Small intestine (tissue), 7 donors: ENCODE results near the gene NKAIN2. TPM values are rescaled to one million over a fixed set of nuclear protein-coding genes. Genes with fewer than 3 reads are reported as not detected.

Experiments used
- DNase-seq, 2 donors: peaks; one replicate each; pipeline versions ENCODE4 v3.0.0 to v3.0.0-alpha.2; 2013
- FAIRE-seq: peaks from 2 replicates; lab custom pipeline; 2012; peaks lifted over from hg19 to GRCh38; lab: Jason Lieb, UNC
- H3K27ac ChIP-seq, 3 donors: one replicate each; pipeline ENCODE4 v1.5.1; 2013; ENCODE audit warnings: low read length in 2 of 3, mild to moderate bottlenecking in 2 of 3, control low read depth in 1 of 3, inconsistent platforms in 1 of 3, low read depth in 1 of 3, moderate library complexity in 1 of 3
- H3K27me3 ChIP-seq, 3 donors: one replicate each; pipeline ENCODE4 v1.6.1; 2013; ENCODE audit warnings: low read length in 3 of 3, inconsistent platforms in 1 of 3; ENCODE audit not compliant: control insufficient read depth in 3 of 3, insufficient read depth in 3 of 3
- H3K36me3 ChIP-seq, 3 donors: one replicate each; pipeline ENCODE4 v1.6.1; 2013; ENCODE audit warnings: low read length in 3 of 3, inconsistent platforms in 1 of 3, low read depth in 1 of 3, mild to moderate bottlenecking in 1 of 3, moderate library complexity in 1 of 3; ENCODE audit not compliant: control insufficient read depth in 3 of 3, insufficient read depth in 2 of 3
- H3K4me1 ChIP-seq, 3 donors: one replicate each; pipeline ENCODE4 v1.6.1; 2013; ENCODE audit warnings: low read length in 2 of 3, inconsistent platforms in 1 of 3, low read depth in 1 of 3, mild to moderate bottlenecking in 1 of 3, moderate library complexity in 1 of 3; ENCODE audit not compliant: control insufficient read depth in 3 of 3, insufficient read depth in 2 of 3
- H3K4me3 ChIP-seq, 3 donors: one replicate each; pipeline ENCODE4 v1.5.1; 2013; ENCODE audit warnings: low read length in 3 of 3, control low read depth in 1 of 3, inconsistent platforms in 1 of 3, low read depth in 1 of 3, mild to moderate bottlenecking in 1 of 3, moderate library complexity in 1 of 3
- H3K9me3 ChIP-seq, 2 donors: one replicate each; pipeline ENCODE4 v1.6.1; 2013; ENCODE audit warnings: low read depth in 1 of 2, low read length in 1 of 2; ENCODE audit not compliant: control insufficient read depth in 2 of 2, insufficient read depth in 1 of 2
- WGBS, 3 donors: extraction: QIAGEN DNeasy Blood & Tissue Kit; methylation state at CpG; one replicate each; pipeline ENCODE4 v1.1.7; 2013; 5-methylcytosine and 5-hydroxymethylcytosine counted together
- polyA plus RNA-seq, 4 donors: library from polyadenylated mRNA; stranded (reverse) in 3 of 4; unstranded in 1 of 4; fragments of 200-250 nt in 3 of 4; fragments of 120-200 nt in 1 of 4; gene quantifications; one replicate each; pipeline versions ENCODE4 v1.2.1 to v1.2.3, GENCODE V29; 2013
- donor health status: healthy with polysubstance abuse.
- donor health status: control.
- donor health status: control.
- donor health status: Bipolar disorder and iron deficiency.
- donor health status: healthy.

NKAIN2 gene
- polyA plus RNA-seq, 4 donors: 0.16 to 1.4 (median 0.19) TPM; not detected in 1

DNA sequence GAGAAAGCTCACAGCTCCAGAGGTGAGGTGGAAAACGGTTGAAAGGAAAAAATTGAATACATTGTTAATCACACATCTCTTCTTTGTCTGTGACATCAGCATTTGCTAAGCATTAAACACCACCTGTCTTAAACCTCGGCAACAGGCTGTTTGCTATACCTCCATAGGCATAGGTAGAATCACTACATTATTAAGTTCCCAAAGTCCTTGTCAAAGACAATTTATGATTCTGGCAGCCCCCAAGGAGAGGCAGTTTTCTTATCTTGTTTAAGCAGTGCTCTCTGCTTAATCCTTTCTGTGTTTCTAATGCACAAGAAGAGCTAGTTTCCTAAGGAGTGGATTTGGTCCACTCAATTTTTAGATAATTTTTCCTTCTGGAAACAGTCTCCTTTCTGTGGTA lies 249.7 kb downstream of the NKAIN2 start:
- FAIRE-seq (no peak), DNase-seq (no peak)
- Histone ChIP-seq H3K36me3 (no peaks in the 10 kb centered on the region), H3K4me3 (no peak overlapping the region), H3K27me3 (no peaks in the 10 kb centered on the region), H3K9me3 (no peaks in the 10 kb centered on the region), H3K27ac (no peak overlapping the region), H3K4me1 (no peaks in the 10 kb centered on the region)
- 59 to 83% (median 67%) methylated on average over 2 of the region's 2 CpGs for WGBS, 3 donors

DNA sequence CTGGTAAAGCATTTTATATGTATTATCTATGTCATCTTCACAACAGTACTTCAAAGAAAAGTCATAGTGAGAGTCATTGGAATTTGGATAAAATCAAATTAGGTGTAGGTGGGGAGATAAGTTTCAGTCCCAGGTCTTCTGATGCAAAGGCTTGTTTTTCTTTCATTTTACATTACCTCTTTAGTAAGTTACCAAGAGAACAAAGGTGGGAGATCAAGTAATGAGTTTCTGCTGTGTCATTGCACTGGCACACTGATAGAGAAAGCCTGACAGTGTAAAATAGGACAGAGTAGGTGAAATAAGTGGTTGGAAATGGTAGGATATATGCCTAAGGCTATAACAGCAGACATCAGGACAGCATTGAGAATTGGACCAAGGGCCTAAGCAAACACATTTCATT lies 250.4 kb downstream of the NKAIN2 start:
- Histone ChIP-seq H3K4me3 (no peak overlapping the region), H3K4me1 (no peaks in the 10 kb centered on the region), H3K27ac (no peak overlapping the region), H3K36me3 (no peaks in the 10 kb centered on the region), H3K9me3 (no peaks in the 10 kb centered on the region), H3K27me3 (no peaks in the 10 kb centered on the region)
- DNase-seq (no peak), FAIRE-seq (no peak)

DNA sequence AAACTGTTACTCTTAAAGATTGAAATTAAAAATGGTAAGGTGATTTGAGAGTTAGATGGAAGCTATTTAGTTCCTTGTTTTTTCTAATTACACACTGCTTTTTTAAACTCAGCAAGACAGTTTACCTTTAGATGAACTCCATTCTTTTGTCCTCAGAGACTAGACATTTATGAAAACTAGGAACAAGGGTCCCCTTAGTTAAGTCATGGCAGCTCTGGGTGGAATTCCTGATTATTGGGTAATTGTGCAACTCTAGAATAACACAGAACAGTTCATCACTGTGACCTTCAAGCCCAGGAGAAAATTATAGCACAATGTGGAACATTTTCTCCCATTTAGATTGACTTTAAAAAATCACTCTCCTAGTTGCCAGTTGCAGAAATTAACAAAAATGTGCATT lies 251.7 kb downstream of the NKAIN2 start:
- H3K9me3 ChIP-seq: no peaks in the 10 kb centered on the region
- DNase-seq: no peak
- no peak for FAIRE-seq
- no peaks in the 10 kb centered on the region for H3K36me3 ChIP-seq
- H3K27me3 ChIP-seq: no peaks in the 10 kb centered on the region
- H3K27ac ChIP-seq: no peak overlapping the region
- H3K4me3 ChIP-seq: no peak overlapping the region
- H3K4me1 ChIP-seq: no peaks in the 10 kb centered on the region

DNA sequence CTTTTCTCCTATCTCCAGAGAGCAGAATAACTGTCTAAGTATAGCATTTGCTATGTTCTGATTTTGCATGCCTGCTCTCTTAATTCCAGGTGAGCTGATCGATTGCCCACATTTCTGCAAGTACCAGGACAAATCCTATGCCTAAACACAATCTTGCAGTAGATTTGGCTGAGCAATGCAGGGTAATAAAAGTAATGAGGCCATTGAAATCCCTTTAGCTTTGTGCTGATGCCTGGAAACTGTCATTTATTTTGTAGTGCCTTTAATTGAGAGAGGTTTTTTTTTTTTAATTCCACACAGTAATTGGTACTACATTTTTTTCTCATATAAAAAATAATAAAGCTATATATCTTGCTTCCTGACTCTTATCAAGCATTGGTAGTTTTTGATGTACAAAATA lies 252.3 kb downstream of the NKAIN2 start:
- H3K36me3 ChIP-seq: no peaks in the 10 kb centered on the region
- no peaks in the 10 kb centered on the region for H3K4me1 ChIP-seq
- no peaks in the 10 kb centered on the region for H3K27me3 ChIP-seq
- H3K9me3 ChIP-seq: no peaks in the 10 kb centered on the region
- FAIRE-seq: no peak
- no peak overlapping the region for H3K27ac ChIP-seq
- DNase-seq: no peak
- WGBS, 3 donors: 17 to 56% (median 32%) methylated on average over 1 of the region's 1 CpG
- no peak overlapping the region for H3K4me3 ChIP-seq

DNA sequence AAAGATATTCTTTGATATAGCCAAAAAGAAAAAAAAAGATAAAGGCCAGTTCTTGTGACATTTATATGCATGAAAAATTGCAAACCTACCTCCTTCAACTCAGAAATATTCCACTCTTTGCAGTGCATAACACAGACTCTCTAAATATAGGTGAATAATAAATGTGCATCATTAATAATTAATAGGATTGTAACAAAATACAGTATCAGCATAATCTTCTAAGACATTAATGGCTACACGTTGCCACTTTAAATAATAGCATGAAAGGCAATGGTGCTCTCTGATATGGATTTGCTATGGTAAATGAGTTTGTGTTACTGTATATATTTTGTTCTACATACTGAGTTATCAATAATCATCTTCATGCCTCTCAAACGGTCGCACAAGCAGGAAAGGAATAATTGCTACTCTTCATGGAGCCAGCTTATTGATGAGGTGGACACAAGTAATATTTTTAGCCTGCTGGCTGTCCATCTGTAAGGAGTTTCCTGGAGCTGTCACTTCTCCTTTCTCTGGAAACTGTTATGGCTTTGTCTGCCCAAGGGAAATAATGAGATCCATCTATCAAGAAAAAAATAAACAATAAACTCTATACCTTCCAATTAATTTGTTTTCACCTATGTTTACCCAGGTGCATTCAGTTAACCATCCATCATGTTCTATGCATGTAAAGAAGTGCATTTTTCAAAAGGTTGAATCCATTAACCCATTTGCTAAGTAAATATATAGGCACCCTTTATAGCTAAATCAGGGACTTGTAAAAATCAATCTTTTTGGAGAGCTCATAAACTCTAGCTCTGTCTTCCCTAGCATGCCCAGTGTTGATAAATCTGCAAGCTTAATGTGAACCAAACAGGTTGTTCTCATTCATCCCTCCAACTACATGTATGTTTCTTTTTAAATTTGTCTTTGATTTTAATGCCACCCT lies 253.0 kb downstream of the NKAIN2 start:
- no peaks in the 10 kb centered on the region for H3K27me3 ChIP-seq
- H3K4me3 ChIP-seq: no peak overlapping the region
- no peaks in the 10 kb centered on the region for H3K4me1 ChIP-seq
- FAIRE-seq: no peak
- WGBS, 3 donors: 30 to 41% (median 32%) methylated on average over 3 of the region's 3 CpGs
- no peak overlapping the region for H3K27ac ChIP-seq
- DNase-seq: no peak
- H3K36me3 ChIP-seq: no peaks in the 10 kb centered on the region
- no peaks in the 10 kb centered on the region for H3K9me3 ChIP-seq

DNA sequence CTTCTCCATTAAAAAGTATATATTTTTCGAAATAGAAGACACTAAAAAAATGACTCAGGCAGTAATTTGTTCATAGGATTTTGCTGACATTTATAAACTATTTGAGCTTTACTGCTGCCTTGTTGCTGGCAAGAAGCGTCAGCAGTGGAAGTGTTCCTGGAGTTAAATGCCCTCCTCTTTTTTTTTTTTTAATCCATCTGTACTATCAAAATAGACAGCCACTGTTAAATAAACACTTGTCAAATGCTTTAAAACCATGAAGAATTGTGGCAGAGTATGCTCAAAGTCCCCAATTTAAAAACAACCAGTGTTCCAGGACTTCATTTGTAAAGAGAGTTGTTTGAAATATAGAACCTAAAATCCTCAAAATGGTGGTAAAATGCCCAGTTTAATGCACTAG lies 253.8 kb downstream of the NKAIN2 start:
- FAIRE-seq: no peak
- Histone ChIP-seq H3K27me3 (no peaks in the 10 kb centered on the region), H3K4me1 (no peaks in the 10 kb centered on the region), H3K36me3 (no peaks in the 10 kb centered on the region), H3K9me3 (no peaks in the 10 kb centered on the region), H3K27ac (no peak overlapping the region), H3K4me3 (no peak overlapping the region)
- WGBS, 3 donors: 43 to 47% (median 45%) methylated on average over 2 of the region's 2 CpGs
- no peak for DNase-seq

DNA sequence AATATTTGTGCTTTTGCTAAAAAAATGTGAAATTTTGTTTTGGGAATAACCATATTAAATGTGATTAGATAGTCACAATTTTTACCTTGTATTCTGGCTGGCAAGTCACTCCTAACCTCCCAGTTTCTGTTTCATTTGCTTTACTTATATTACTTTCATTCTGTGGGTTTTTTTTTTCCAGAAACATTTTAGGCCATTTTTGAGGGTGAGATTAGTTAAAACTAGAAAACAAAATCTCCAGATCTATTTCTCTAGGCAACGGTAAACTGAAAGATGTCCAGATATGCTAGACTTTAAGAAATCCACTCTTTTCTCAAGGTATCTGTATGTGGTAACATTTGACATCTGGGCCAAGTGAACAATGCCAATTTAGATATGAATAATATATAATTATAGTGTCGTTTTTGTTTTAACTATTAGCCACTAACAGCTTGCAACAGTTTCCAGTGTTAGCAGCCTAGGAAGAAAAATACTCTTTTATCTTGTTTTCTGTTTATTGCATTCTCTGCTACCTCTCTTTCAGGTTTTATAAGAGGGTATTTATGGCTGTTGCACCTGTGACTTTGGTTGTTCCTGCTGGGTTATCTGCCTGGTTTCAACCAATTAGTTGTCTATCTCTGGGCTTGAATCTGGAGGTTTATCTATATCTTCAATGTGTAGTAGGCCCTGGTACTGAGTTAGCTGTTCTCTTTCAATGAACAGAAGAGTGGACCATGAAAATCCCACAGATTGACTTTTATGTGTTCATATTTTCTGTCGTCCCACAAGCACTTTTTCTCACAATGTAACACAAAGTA lies 260.9 kb downstream of the NKAIN2 start:
- FAIRE-seq (no peak), DNase-seq (no peak)
- Histone ChIP-seq H3K27me3 (no peaks in the 10 kb centered on the region), H3K36me3 (no peaks in the 10 kb centered on the region), H3K4me3 (no peak overlapping the region), H3K4me1 (no peaks in the 10 kb centered on the region), H3K9me3 (no peaks in the 10 kb centered on the region), H3K27ac (no peak overlapping the region)
- 55 to 68% (median 57%) methylated on average over 3 of the region's 3 CpGs for WGBS, 3 donors

DNA sequence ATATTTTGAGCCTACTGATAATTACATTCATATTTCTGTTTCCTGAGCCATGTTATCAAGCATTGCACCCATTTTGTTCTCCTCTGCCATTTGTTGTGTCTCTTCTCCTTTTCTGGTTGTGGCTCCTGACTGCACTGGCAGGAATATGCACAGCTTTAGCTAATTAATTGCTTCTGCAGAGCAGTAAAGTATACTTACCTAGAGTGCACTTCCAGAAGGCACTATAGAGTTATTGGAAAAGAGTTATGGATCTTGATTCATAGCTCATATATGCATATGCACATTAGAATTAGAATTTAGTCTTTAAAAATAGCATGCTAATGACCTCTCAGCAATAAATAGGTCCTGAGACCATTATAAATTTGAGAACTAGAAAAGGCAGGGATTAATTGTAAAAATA lies 262.6 kb downstream of the NKAIN2 start:
- Histone ChIP-seq H3K36me3 (no peaks in the 10 kb centered on the region), H3K27ac (no peak overlapping the region), H3K27me3 (no peaks in the 10 kb centered on the region), H3K9me3 (no peaks in the 10 kb centered on the region), H3K4me3 (no peak overlapping the region), H3K4me1 (no peaks in the 10 kb centered on the region)
- FAIRE-seq (no peak), DNase-seq (no peak)
